SK-N-SH (cell line): ENCODE measurements around the gene PRRC2A. TPM values are rescaled to one million over a fixed set of nuclear protein-coding genes. Genes with fewer than 3 reads are reported as not detected.
A peak's percentile ranks its signal among the peaks of the same experiment; 100 is the strongest.

Source experiments
- CTCF ChIA-PET: fragments of 300-600, 350-600 bp; formaldehyde crosslinking; extraction: SDS; loops from one replicate; lab custom pipeline; 2021; lab: Yijun Ruan, JAX
- POLR2A ChIA-PET: fragments of 350-600 bp; sonication (Branson Sonifier 250); formaldehyde crosslinking; extraction: SDS; loops from one replicate; lab custom pipeline; 2020; ENCODE audit warnings: antibody characterized with exemption, inconsistent platforms; lab: Yijun Ruan, JAX
- DNase-seq: peaks from one replicate; pipeline ENCODE4 v3.0.0; 2012
- H2AFZ ChIP-seq: fragments of 200-600 bp; sonication (generic); 2 replicates; pipeline ENCODE4 v1.8.1; 2016; ENCODE audit warnings: antibody characterized with exemption, mild to moderate bottlenecking, low read depth
- H3F3A ChIP-seq: fragments of 200-600 bp; sonication (generic); replicated peaks from 2 replicates; pipeline ENCODE3; 2016; ENCODE audit warnings: antibody characterized with exemption, mild to moderate bottlenecking; ENCODE audit not compliant: insufficient read depth
- H3K27ac ChIP-seq, 2 experiments: fragments of 200-500 bp in 1 of 2; fragments of 200-600 bp in 1 of 2; sonication (Bioruptor generic) in 1 of 2; sonication (generic), shearing (Covaris generic) in 1 of 2; 2 replicates each; pipeline versions ENCODE4 v1.5.1 to v1.6.1; 2014 to 2016; ENCODE audit warnings: low read depth in 2 of 2, inconsistent platforms in 1 of 2, low read length in 1 of 2, mild to moderate bottlenecking in 1 of 2, mixed read lengths in 1 of 2
- H3K27me3 ChIP-seq: fragments of 200-600 bp; sonication (generic), shearing (Covaris generic); 2 replicates; pipeline ENCODE4 v1.6.1; 2016; ENCODE audit warnings: mixed run types; ENCODE audit not compliant: insufficient read depth
- H3K36me3 ChIP-seq, 2 experiments: fragments of 200-500 bp in 1 of 2; fragments of 200-600 bp in 1 of 2; sonication (Bioruptor generic) in 1 of 2; sonication (generic) in 1 of 2; replicated peaks in 1 of 2; 2 replicates each; pipeline versions ENCODE3 to v1.5.1; 2014 to 2016; ENCODE audit warnings: low read length in 1 of 2, mild to moderate bottlenecking in 1 of 2; ENCODE audit not compliant: insufficient read depth in 2 of 2, control insufficient read depth in 1 of 2
- H3K4me1 ChIP-seq, 2 experiments: fragments of 200-500 bp in 1 of 2; fragments of 200-600 bp in 1 of 2; sonication (Bioruptor generic) in 1 of 2; sonication (generic), shearing (Covaris generic) in 1 of 2; 2 replicates each; pipeline versions ENCODE4 v1.5.1 to v1.6.1; 2014 to 2016; ENCODE audit warnings: low read depth in 1 of 2, low read length in 1 of 2, mixed run types in 1 of 2; ENCODE audit not compliant: insufficient read depth in 2 of 2, control insufficient read depth in 1 of 2
- H3K4me2 ChIP-seq: fragments of 200-600 bp; sonication (generic), shearing (Covaris generic); 2 replicates; pipeline ENCODE4 v1.6.1; 2017; ENCODE audit warnings: mixed run types
- H3K4me3 ChIP-seq, 2 experiments: fragments of 200-500 bp in 1 of 2; fragments of 200-600 bp in 1 of 2; sonication (Bioruptor generic) in 1 of 2; sonication (generic), shearing (Covaris generic) in 1 of 2; 2 replicates each; pipeline versions ENCODE4 v1.5.1 to v1.8.1; 2014 to 2016; ENCODE audit warnings: low read depth in 2 of 2, inconsistent platforms in 1 of 2, low read length in 1 of 2, mild to moderate bottlenecking in 1 of 2, mixed read lengths in 1 of 2, moderate library complexity in 1 of 2
- H3K79me2 ChIP-seq: fragments of 200-600 bp; sonication (generic); 2 replicates; pipeline ENCODE4 v1.8.1; 2017; ENCODE audit warnings: mild to moderate bottlenecking; ENCODE audit not compliant: insufficient read depth
- H3K9ac ChIP-seq: fragments of 200-600 bp; sonication (generic); 2 replicates; pipeline ENCODE4 v1.6.1; 2017; ENCODE audit warnings: mixed run types
- H3K9me2 ChIP-seq: fragments of 200-600 bp; sonication (generic); 2 replicates; pipeline ENCODE4 v1.6.1; 2017; ENCODE audit warnings: mixed run types
- H3K9me3 ChIP-seq: fragments of 200-600 bp; sonication (generic); 2 replicates; pipeline ENCODE4 v1.6.1; 2017; ENCODE audit warnings: mixed run types, mild to moderate bottlenecking, moderate library complexity
- H4K20me1 ChIP-seq: fragments of 200-600 bp; sonication (generic); 2 replicates; pipeline ENCODE4 v1.6.1; 2017; ENCODE audit warnings: mild to moderate bottlenecking, mixed run types; ENCODE audit not compliant: insufficient read depth
- CHD2 ChIP-seq: fragments of 150-350 bp; IDR thresholded peaks from 2 replicates; pipeline ENCODE4 v1.6.1; 2018; ENCODE audit warnings: low read length; ENCODE audit not compliant: partially characterized antibody
- FOXM1 ChIP-seq: IDR thresholded peaks from 2 replicates; pipeline ENCODE4 v1.4.0; 2012; ENCODE audit warnings: low read depth, mild to moderate bottlenecking
- GABPA ChIP-seq: IDR thresholded peaks from 2 replicates; pipeline ENCODE4 v1.4.0; 2012; ENCODE audit warnings: low read depth, mild to moderate bottlenecking
- MAX ChIP-seq: IDR thresholded peaks from 2 replicates; pipeline ENCODE4 v1.4.0; 2012; ENCODE audit warnings: low read depth
- MXI1 ChIP-seq: IDR thresholded peaks from 2 replicates; pipeline ENCODE4 v1.6.1; 2012; ENCODE audit warnings: mild to moderate bottlenecking, low read depth, low read length, improper control_type of control experiment
- NFIC ChIP-seq: IDR thresholded peaks from 2 replicates; pipeline ENCODE4 v1.4.0; 2012; ENCODE audit warnings: borderline replicate concordance
- SIN3A ChIP-seq: IDR thresholded peaks from 2 replicates; pipeline ENCODE4 v1.6.1; 2012; ENCODE audit warnings: low read depth, mild to moderate bottlenecking, low read length, moderate library complexity, borderline replicate concordance
- TEAD4 ChIP-seq: IDR thresholded peaks from 2 replicates; pipeline ENCODE4 v1.4.0; 2012; ENCODE audit warnings: mild to moderate bottlenecking, borderline replicate concordance; ENCODE audit not compliant: insufficient read depth
- USF1 ChIP-seq: IDR thresholded peaks from 2 replicates; pipeline ENCODE4 v1.4.0; 2012; ENCODE audit warnings: low read depth, borderline replicate concordance
- WGBS: methylation state at CpG from one replicate; pipeline ENCODE4 v1.1.6; 2017; ENCODE audit warnings: low lambda C conversion rate; 5-methylcytosine and 5-hydroxymethylcytosine counted together
- polyA plus RNA-seq, 3 experiments: library from polyadenylated mRNA; depleted of rRNA; stranded (reverse); fragments of >200 nt; gene quantifications; 2 replicates each; pipeline ENCODE4 v1.2.3, GENCODE V29; 2012

PRRC2A gene
- polyA plus RNA-seq, 1 of the 3 experiments (the other 2 are of a cell fraction) = 76.1 TPM

- Histone ChIP-seq H3K27ac (no peak overlapping the region), H3K9ac (no peak overlapping the region), H3F3A (peaks cover 27% of the 10 kb centered on the region), H3K79me2 (peaks cover 81% of the 10 kb centered on the region), H4K20me1 (peaks cover 8% of the 10 kb centered on the region; the same call in 1 of the 2 replicates), H3K36me3 (peaks cover 16 to 19% of the 10 kb centered on the region in 2 experiments), H3K4me1 (peaks cover 27 to 41% of the 10 kb centered on the region in 2 experiments; a peak in 3 of 4 replicates), H3K4me3 (no peak overlapping the region), H3K27me3 (no peaks in the 10 kb centered on the region), H3K9me3 (no peaks in the 10 kb centered on the region), H3K4me2 (no peak overlapping the region), H2AFZ (no peak overlapping the region), H3K9me2 (no peaks in the 10 kb centered on the region)
- DNase-seq = no peak
- CTCF ChIA-PET = interaction anchor here (0.8 to 2.0 kb wide), 2 partner anchors 10 to 202 kb away, joined by 3 to 9 read pairs; partner anchors contain the start of gene BAG6
- POLR2A ChIA-PET = interaction anchor here (2.3 kb wide), 1 partner anchor 10 kb away, joined by 16 read pairs; the partner anchor contains the start of gene BAG6
- 96% methylated on average over 12 of the region's 12 CpGs for WGBS
- no peak for TF ChIP-seq USF1
These were observed 41.7 kb downstream of the PRRC2A start for GRCh38 chr6:31662124-31662723.

GRCh38 chr6:31663126-31663960 lies 42.8 kb downstream of the PRRC2A start:
- Histone ChIP-seq H2AFZ (no peak overlapping the region), H3K9ac (peak overlapping the region; percentile 77; the same call in 1 of the 2 replicates), H3K9me3 (no peaks in the 10 kb centered on the region), H3K4me3 (peak overlapping the region; percentile 86 to 89), H3K36me3 (peaks cover 24 to 30% of the 10 kb centered on the region in 2 experiments), H4K20me1 (peaks cover 8% of the 10 kb centered on the region; the same call in 1 of the 2 replicates), H3F3A (peaks cover 27% of the 10 kb centered on the region), H3K4me2 (peak overlapping the region; percentile 97), H3K79me2 (peaks cover 81% of the 10 kb centered on the region), H3K9me2 (no peaks in the 10 kb centered on the region), H3K27me3 (no peaks in the 10 kb centered on the region), H3K27ac (peak overlapping the region; percentile 87 to 92), H3K4me1 (peaks cover 25 to 34% of the 10 kb centered on the region in 2 experiments; a peak in 3 of 4 replicates)
- ChIA-PET POLR2A (interaction anchor here (1.1 to 1.9 kb wide), 2 partner anchors 11 to 25 kb away, joined by 4 to 10 read pairs; partner anchors contain the start of gene BAG6), CTCF (interaction anchor here (0.6 to 2.8 kb wide), 9 partner anchors 10 to 167 kb away, joined by 3 to 10 read pairs (median 3); partner anchors contain the start of genes ATP6V1G2 and LY6G5C)
- WGBS = 62% methylated on average over 4 of the region's 9 CpGs
- DNase-seq = no peak
- TF ChIP-seq MXI1 (no peak), USF1 (no peak), MAX (no peak; the same call in 1 of the 2 replicates), FOXM1 (no peak), SIN3A (no peak), NFIC (no peak), CHD2 (no peak), GABPA (no peak), TEAD4 (no peak)
